Mesendoderm (in vitro differentiated cells): Measurements from ENCODE around the gene KLHL35.
"Not testable (repeated sequence)": the region's sequence is repeated elsewhere in the genome, so short reads cannot be mapped to it uniquely, and the experiment has no call there.

Experiments used
- DNase-seq: peaks from one replicate; pipeline ENCODE4 v3.0.0; 2013
- H2AK5ac ChIP-seq: 2 replicates; pipeline ENCODE4 v1.6.1; 2013; ENCODE audit warnings: low read length, inconsistent platforms
- H2BK120ac ChIP-seq: 2 replicates; pipeline ENCODE4 v1.6.1; 2013; ENCODE audit warnings: low read depth, mild to moderate bottlenecking, low read length, moderate library complexity, mixed read lengths
- H2BK15ac ChIP-seq: replicated peaks from 2 replicates; pipeline ENCODE4 v1.6.1; 2013; ENCODE audit warnings: low read depth, mild to moderate bottlenecking, moderate library complexity
- H2BK5ac ChIP-seq: 2 replicates; pipeline ENCODE4 v1.6.1; 2013; ENCODE audit warnings: low read length, inconsistent platforms
- H3K18ac ChIP-seq: 2 replicates; pipeline ENCODE4 v1.6.1; 2013; ENCODE audit warnings: mild to moderate bottlenecking, low read length, mixed read lengths
- H3K23ac ChIP-seq: one replicate; pipeline ENCODE4 v1.6.1; 2013; ENCODE audit warnings: low read length
- H3K27ac ChIP-seq: 2 replicates; pipeline ENCODE4 v1.5.1; 2013; ENCODE audit warnings: low read depth, mild to moderate bottlenecking, inconsistent platforms, low read length, moderate library complexity
- H3K27me3 ChIP-seq: 2 replicates; pipeline ENCODE4 v1.6.1; 2013; ENCODE audit warnings: low read length, control low read depth, mild to moderate bottlenecking, inconsistent platforms; ENCODE audit not compliant: insufficient read depth, poor library complexity
- H3K36me3 ChIP-seq: 2 replicates; pipeline ENCODE4 v1.6.1; 2013; ENCODE audit warnings: low read length, inconsistent platforms; ENCODE audit not compliant: control insufficient read depth, insufficient read depth
- H3K4ac ChIP-seq: one replicate; pipeline ENCODE4 v1.6.1; 2013; ENCODE audit warnings: low read depth, mild to moderate bottlenecking, low read length, moderate library complexity
- H3K4me1 ChIP-seq: 2 replicates; pipeline ENCODE4 v1.6.1; 2013; ENCODE audit warnings: low read depth, low read length, inconsistent platforms; ENCODE audit not compliant: control insufficient read depth
- H3K4me2 ChIP-seq: 2 replicates; pipeline ENCODE4 v1.6.1; 2013; ENCODE audit warnings: low read length
- H3K4me3 ChIP-seq: 2 replicates; pipeline ENCODE4 v1.5.1; 2013; ENCODE audit warnings: mild to moderate bottlenecking, low read length
- H3K56ac ChIP-seq: one replicate; pipeline ENCODE4 v1.6.1; 2013; ENCODE audit warnings: low read length
- H3K79me1 ChIP-seq: 2 replicates; pipeline ENCODE4 v1.6.1; 2013; ENCODE audit warnings: low read length, inconsistent platforms
- H3K79me2 ChIP-seq: 2 replicates; pipeline ENCODE4 v1.6.1; 2013; ENCODE audit warnings: mild to moderate bottlenecking, low read length; ENCODE audit not compliant: control insufficient read depth, insufficient read depth
- H3K9ac ChIP-seq: 2 replicates; pipeline ENCODE4 v1.6.1; 2013; ENCODE audit warnings: low read length, inconsistent platforms
- H4K5ac ChIP-seq: one replicate; pipeline ENCODE4 v1.6.1; 2013; ENCODE audit warnings: low read length
- H4K8ac ChIP-seq: one replicate; pipeline ENCODE4 v1.6.1; 2013; ENCODE audit warnings: low read depth, mild to moderate bottlenecking, control low read depth, low read length, moderate library complexity
- WGBS: extraction: QIAGEN DNeasy Blood & Tissue Kit; methylation state at CpG from one replicate; pipeline ENCODE4 v1.1.7; 2013; ENCODE audit warnings: low lambda C conversion rate, missing lambda C conversion rate; ENCODE audit not compliant: insufficient coverage; ENCODE audit errors: extremely low coverage; 5-methylcytosine and 5-hydroxymethylcytosine counted together

Gene KLHL35

GRCh38 chr11:75413146-75413545 lies 19.9 kb downstream of the KLHL35 start:
- not testable (repeated sequence) for H4K5ac ChIP-seq, H3K4me2 ChIP-seq, H3K18ac ChIP-seq, H2AK5ac ChIP-seq, DNase-seq, H3K4ac ChIP-seq, H3K27ac ChIP-seq, H3K4me3 ChIP-seq, H3K56ac ChIP-seq, H3K9ac ChIP-seq, H2BK120ac ChIP-seq, H2BK5ac ChIP-seq, H3K79me2 ChIP-seq, H3K4me1 ChIP-seq, H4K8ac ChIP-seq, H3K27me3 ChIP-seq, H3K23ac ChIP-seq, H3K79me1 ChIP-seq, H2BK15ac ChIP-seq
- no CpG with 5 or more reads among the region's 10 CpGs for WGBS
- peaks cover 11% of the 10 kb centered on the region for H3K36me3 ChIP-seq

GRCh38 chr11:75409971-75410370 lies 23.0 kb downstream of the KLHL35 start:
- H3K36me3 ChIP-seq = peaks cover 25% of the 10 kb centered on the region
- H4K5ac ChIP-seq, H3K4me2 ChIP-seq, H3K27ac ChIP-seq, H2BK15ac ChIP-seq, H3K27me3 ChIP-seq, H3K4me1 ChIP-seq, H3K18ac ChIP-seq, H3K4ac ChIP-seq, H3K23ac ChIP-seq, H4K8ac ChIP-seq, H3K79me1 ChIP-seq, DNase-seq, H3K56ac ChIP-seq, H2BK120ac ChIP-seq, H3K4me3 ChIP-seq, H2BK5ac ChIP-seq, H2AK5ac ChIP-seq, H3K9ac ChIP-seq: not testable (repeated sequence)
- H3K79me2 ChIP-seq = peaks cover 10% of the 10 kb centered on the region
- WGBS = no CpG with 5 or more reads among the region's 33 CpGs

- no peak overlapping the region for H2BK15ac ChIP-seq
- no peak overlapping the region for H4K8ac ChIP-seq
- H2AK5ac ChIP-seq = no peak overlapping the region
- H3K9ac ChIP-seq = no peak overlapping the region
- no peak overlapping the region for H3K4me2 ChIP-seq
- H3K18ac ChIP-seq = no peak overlapping the region
- no peak overlapping the region for H4K5ac ChIP-seq
- no peak overlapping the region for H3K27ac ChIP-seq
- H3K4me3 ChIP-seq = no peak overlapping the region
- DNase-seq = no peak
- no peak overlapping the region for H2BK5ac ChIP-seq
- no peak overlapping the region for H2BK120ac ChIP-seq
- H3K36me3 ChIP-seq = peaks cover 32% of the 10 kb centered on the region
- H3K79me2 ChIP-seq = peaks cover 17% of the 10 kb centered on the region
- H3K4me1 ChIP-seq = no peaks in the 10 kb centered on the region
- H3K56ac ChIP-seq = no peak overlapping the region
- WGBS = no CpG with 5 or more reads among the region's 2 CpGs
- H3K23ac ChIP-seq = no peak overlapping the region
- H3K4ac ChIP-seq = no peak overlapping the region
- peaks cover 13% of the 10 kb centered on the region for H3K79me1 ChIP-seq
- H3K27me3 ChIP-seq = no peaks in the 10 kb centered on the region
These were observed 24.1 kb downstream of the KLHL35 start for GRCh38 chr11:75408957-75409219.

- Histone ChIP-seq H3K36me3 (peaks cover 37% of the 10 kb centered on the region), H4K8ac (no peak overlapping the region), H3K4me1 (peaks cover 9% of the 10 kb centered on the region), H3K27ac (no peak overlapping the region), H3K9ac (no peak overlapping the region), H3K4ac (no peak overlapping the region), H3K18ac (no peak overlapping the region), H2BK15ac (no peak overlapping the region), H3K4me2 (no peak overlapping the region), H2BK120ac (no peak overlapping the region), H3K79me1 (peaks cover 24% of the 10 kb centered on the region), H3K4me3 (no peak overlapping the region), H3K56ac (no peak overlapping the region), H4K5ac (no peak overlapping the region), H3K23ac (no peak overlapping the region), H2BK5ac (no peak overlapping the region), H3K79me2 (peaks cover 42% of the 10 kb centered on the region), H2AK5ac (no peak overlapping the region), H3K27me3 (no peaks in the 10 kb centered on the region)
- DNase-seq = peak; percentile 40
- WGBS = no CpG with 5 or more reads among the region's 1 CpG
These were observed 26.6 kb downstream of the KLHL35 start for GRCh38 chr11:75406338-75406777.

- Histone ChIP-seq H4K8ac (no peak overlapping the region), H3K79me1 (peaks cover 24% of the 10 kb centered on the region), H2BK15ac (no peak overlapping the region), H2BK120ac (no peak overlapping the region), H2BK5ac (no peak overlapping the region), H3K27me3 (no peaks in the 10 kb centered on the region), H3K56ac (no peak overlapping the region), H2AK5ac (no peak overlapping the region), H3K36me3 (peaks cover 39% of the 10 kb centered on the region), H3K4me3 (no peak overlapping the region), H3K4me2 (no peak overlapping the region), H3K23ac (no peak overlapping the region), H3K4ac (no peak overlapping the region), H3K18ac (no peak overlapping the region), H3K27ac (no peak overlapping the region), H3K4me1 (peaks cover 9% of the 10 kb centered on the region), H4K5ac (no peak overlapping the region), H3K79me2 (peaks cover 63% of the 10 kb centered on the region), H3K9ac (no peak overlapping the region)
- no peak for DNase-seq
- WGBS = no CpG with 5 or more reads among the region's 15 CpGs
These were observed 28.9 kb downstream of the KLHL35 start for GRCh38 chr11:75403983-75404658.

- Histone ChIP-seq H3K27me3 (no peaks in the 10 kb centered on the region), H3K56ac (peak overlapping the region; percentile 60), H4K8ac (no peak overlapping the region), H3K4ac (no peak overlapping the region), H3K23ac (no peak overlapping the region), H4K5ac (no peak overlapping the region), H3K27ac (no peak overlapping the region), H3K79me1 (peaks cover 24% of the 10 kb centered on the region), H3K4me3 (no peak overlapping the region), H3K79me2 (peaks cover 63% of the 10 kb centered on the region), H2BK120ac (no peak overlapping the region), H3K36me3 (peaks cover 38% of the 10 kb centered on the region), H2BK5ac (no peak overlapping the region), H3K4me2 (peak overlapping the region; percentile 36), H3K9ac (peak overlapping the region; percentile 90), H2BK15ac (no peak overlapping the region), H3K4me1 (peaks cover 9% of the 10 kb centered on the region), H3K18ac (no peak overlapping the region), H2AK5ac (no peak overlapping the region)
- DNase-seq = no peak
- no CpG with 5 or more reads among the region's 1 CpG for WGBS
These were observed 30.0 kb downstream of the KLHL35 start for GRCh38 chr11:75403037-75403436.
